Cardiac septum (tissue), 1 donor: ENCODE measurements around the gene GALNT1. TPM values are rescaled to one million over a fixed set of nuclear protein-coding genes. Genes with fewer than 3 reads are reported as not detected.
"Not testable (repeated sequence)": the region's sequence is repeated elsewhere in the genome, so short reads cannot be mapped to it uniquely, and the experiment has no call there.

ENCODE experiments used
- DNase-seq: peaks from one replicate; pipeline ENCODE4 v3.0.0-alpha.2; 2020; ENCODE audit warnings: low spot score
- intact Hi-C: fragments of 100-400 bp; cut with DNase I; formaldehyde crosslinking; loops from one replicate; pipeline ENCODE4 v1.14.0; 2022
- long read RNA-seq: library from polyadenylated mRNA; unstranded; transcript quantifications from one replicate; pipeline ENCODE4 v2.0.0, GENCODE V29; 2021
- total RNA-seq: library from RNA; stranded (reverse); fragmentation: NEBNext Ultra II Directional; extraction: Animal tissue kit (Norgen Biotek cat#: 25700); gene quantifications from one replicate; pipeline ENCODE4 v1.2.1, GENCODE V29; 2021
- donor health status: DM: no; HTN: no; CAD: no.

The GALNT1 gene
- 46.6 TPM for total RNA-seq
- long read RNA-seq, partial matches to known transcripts, result 7 of 72 reads
- long read RNA-seq, other reads (novel, unspliced or antisense), result 64 of 72 reads

DNA sequence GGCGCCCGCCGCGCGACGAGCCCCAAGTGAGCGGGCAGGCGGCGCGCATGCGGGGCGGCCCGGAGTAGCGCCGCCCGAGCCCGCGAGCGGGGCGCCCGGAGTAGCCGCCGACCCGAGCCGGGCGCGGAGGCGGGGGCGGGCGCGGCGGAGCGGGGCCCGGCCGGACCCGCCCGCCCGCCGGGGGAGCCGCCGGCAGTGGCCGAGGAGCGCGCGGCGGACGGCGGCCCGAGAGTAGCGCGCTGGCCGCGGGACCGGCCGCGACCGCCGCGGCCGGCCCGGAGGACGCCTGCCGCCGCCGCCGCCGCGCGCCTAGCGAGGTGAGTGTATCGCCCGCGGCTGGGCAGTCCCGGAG, at the start of gene GALNT1:
Gene GALNT1, plus strand, starts transcription at position 195 of the 352 bp plus-strand sequence. CDS start 72,923 bp downstream, outside the sequence.
- DNase-seq, result no peak
- intact Hi-C loops, result loop anchor here (2.0 to 10.0 kb wide), 4 partner anchors 35 to 546 kb away; partner anchors contain the start of genes ELP2, INO80C and SLC39A6

- intact Hi-C loops, result no loop called here
- DNase-seq, result no peak
These were observed 47.6 kb upstream of the GALNT1 start for GRCh38 chr18:35533916-35534405.

DNA sequence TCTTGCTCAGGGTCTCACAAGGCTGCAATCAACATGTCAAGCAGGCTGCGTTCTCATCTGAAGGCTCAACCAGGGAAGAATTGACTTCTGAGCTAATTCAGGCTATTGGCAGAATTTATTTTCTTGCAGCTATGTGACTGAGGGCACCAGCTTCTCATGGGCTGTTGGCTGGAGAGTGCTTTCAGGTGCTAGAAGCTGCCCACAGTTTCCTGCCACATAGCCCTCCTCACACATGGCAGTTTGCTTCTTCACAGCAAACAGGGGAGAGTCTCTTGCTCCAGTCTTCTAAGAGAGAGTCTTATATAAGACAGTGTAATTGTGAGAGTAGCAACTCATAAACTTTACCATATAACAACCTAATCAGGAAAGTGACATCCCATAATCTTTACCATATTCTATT, 46.2 kb upstream of the GALNT1 start:
- no peak for DNase-seq
- intact Hi-C loops, result no loop called here

DNA sequence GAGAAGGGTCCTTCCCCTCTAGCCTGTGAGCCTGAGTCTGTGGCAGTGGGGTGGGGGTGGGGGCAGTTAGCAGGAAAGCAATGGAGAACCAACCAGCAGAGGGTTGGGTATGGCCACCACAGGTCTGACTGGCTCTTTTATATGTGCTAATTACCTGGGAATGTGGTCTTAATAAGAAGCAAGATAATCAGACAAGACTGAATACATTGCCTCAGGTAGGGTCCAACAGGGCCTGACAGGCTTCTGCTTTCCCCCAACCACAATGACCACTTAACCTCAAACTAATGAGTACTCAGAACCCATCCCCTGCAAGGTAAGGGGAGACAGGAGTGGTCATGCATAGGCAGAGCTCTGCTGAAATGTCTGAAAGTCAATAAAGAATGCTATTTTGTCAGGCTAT, 39.2 kb upstream of the GALNT1 start:
- intact Hi-C loops, result no loop called here
- DNase-seq, result no peak

DNA sequence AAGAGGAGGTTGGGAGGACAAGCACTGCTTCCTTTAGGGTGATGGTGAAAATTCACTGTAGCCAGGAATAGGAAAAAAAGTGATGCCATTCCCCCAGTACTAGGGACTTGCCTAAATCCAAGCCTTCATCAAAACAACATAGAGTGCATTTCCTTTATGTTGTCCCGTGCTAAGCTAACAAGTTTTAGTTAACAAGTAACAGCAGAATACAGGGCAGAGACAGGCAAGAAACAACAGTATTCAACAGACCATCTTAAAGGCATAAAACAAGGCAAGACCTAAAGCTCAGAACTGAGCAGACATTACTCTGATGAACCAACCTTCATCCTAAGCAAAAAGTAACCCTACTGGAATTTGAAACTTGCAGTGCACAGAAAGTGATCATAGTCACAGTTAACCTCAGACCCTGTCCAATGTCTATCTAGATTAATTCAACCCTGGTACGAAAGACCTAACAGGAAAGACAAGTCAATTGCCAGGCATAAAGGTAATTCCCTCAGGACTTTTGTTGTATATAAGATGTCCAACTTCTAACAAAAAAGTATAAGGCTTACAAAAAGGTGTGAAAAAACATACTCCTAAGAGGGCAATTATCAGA, 34.4 kb upstream of the GALNT1 start:
- intact Hi-C loops, result no loop called here

GRCh38 chr18:35549564-35549963, 32.0 kb upstream of the GALNT1 start:
- DNase-seq, result no peak
- intact Hi-C loops, result no loop called here

More for the DNA sequence above, 34.4 kb upstream of the GALNT1 start:
- DNase-seq, result no peak

- DNase-seq, result no peak
- intact Hi-C loops, result no loop called here
These were observed 28.2 kb upstream of the GALNT1 start for GRCh38 chr18:35553300-35553699.

GRCh38 chr18:35555538-35555937, 26.0 kb upstream of the GALNT1 start:
- intact Hi-C loops, DNase-seq: not testable (repeated sequence)

- intact Hi-C loops, result no loop called here
- no peak for DNase-seq
These were observed 21.7 kb upstream of the GALNT1 start for GRCh38 chr18:35559867-35560266.

DNA sequence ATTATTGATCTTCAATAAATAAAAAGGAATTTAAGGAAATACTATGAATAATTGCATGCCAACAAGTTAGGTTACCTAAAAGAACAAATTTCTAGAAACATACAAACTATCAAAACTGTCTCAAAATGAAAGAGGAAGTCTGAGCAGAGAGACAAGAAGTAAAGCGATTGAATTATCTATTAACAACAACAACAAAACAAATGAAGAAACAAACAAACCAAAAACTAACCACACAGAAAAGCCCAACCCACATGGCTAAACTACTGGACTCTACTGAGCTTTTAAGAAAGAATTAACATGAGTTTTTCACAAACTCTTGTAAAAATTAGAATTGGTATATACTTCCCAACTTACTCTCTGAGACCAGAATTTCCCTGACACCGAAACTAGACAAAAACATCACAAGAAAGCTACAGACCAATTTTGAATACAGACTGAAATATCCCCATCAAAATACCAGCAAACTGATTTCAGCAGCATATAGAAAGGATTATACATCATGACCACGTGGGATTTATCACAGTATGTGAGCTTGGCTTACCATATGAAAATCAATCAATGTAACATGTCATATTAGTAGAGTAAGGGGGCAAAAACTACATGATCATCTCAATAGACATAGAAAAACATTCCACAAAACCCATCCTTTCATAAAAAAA, 16.6 kb upstream of the GALNT1 start:
- no peak for DNase-seq
- intact Hi-C loops, result no loop called here

- intact Hi-C loops, result no loop called here
- DNase-seq, result no peak
These were observed 15.5 kb upstream of the GALNT1 start for GRCh38 chr18:35566019-35566418.

GRCh38 chr18:35570182-35570581, 11.4 kb upstream of the GALNT1 start:
- intact Hi-C loops, result no loop called here
- no peak for DNase-seq

DNA sequence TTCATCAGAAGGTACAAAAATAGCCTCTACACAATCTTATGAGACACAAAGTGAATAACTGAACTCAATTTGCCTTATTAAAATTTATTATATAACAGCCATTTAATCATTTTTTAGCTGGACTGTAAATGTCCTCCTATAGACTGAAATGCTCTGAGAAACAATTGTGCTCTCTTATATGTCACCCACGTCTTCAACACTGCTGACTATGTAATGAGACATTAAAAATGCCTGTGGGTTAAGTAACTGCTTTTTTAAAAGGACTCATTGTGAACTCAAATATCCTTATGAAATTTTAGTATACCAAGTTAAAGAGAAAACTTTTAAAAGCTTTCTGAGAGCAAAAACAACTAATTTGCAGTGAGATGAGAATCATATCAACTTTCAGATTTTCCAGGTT, 10.4 kb upstream of the GALNT1 start:
- intact Hi-C loops, result no loop called here
- no peak for DNase-seq

GRCh38 chr18:35572644-35573043, 8.9 kb upstream of the GALNT1 start:
- no peak for DNase-seq
- intact Hi-C loops, result no loop called here

GRCh38 chr18:35573531-35573930, 8.0 kb upstream of the GALNT1 start:
- no peak for DNase-seq
- intact Hi-C loops, result no loop called here

GRCh38 chr18:35576240-35576845, 5.2 kb upstream of the GALNT1 start:
- intact Hi-C loops, DNase-seq: not testable (repeated sequence)

- intact Hi-C loops, result no loop called here
- no peak for DNase-seq
These were observed 4.3 kb upstream of the GALNT1 start for GRCh38 chr18:35577045-35577848.

DNA sequence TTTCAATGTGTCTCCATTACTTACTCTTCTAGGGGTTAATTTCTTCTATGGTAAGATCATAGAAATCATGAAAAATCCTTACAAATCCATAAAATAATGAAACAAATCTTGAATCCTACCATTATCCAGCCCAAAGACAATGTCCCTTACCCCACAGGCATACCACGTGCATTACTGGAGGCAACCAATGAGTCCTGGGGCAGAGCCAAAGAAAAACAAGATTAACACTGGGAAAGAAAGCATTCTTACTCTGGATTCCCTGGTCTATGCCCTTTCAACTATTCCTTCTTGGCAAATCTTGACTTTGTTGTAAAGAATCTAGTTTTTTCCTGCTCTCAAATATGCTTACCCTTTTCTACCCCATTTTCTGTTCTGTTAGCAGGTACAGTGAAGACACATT, 3.1 kb upstream of the GALNT1 start:
- no peak for DNase-seq
- intact Hi-C loops, result no loop called here

DNA sequence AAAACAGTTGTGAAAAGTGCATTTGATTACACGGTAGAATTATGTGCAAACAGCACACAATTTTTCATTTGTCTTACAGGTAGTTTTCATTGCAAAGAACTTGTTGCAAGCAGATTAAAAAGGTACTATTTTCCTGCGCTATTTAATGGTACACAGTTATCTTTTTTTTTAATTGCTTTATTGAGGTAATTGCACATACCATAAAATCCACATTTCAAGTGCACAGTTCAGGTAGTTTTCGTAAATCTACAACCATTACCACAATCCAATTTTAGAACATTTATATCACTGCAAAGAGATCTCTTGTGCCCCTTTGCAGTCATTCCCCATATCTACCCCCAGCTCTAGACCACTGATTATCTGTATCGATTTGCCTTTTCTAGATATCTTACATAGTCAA, 2.6 kb upstream of the GALNT1 start:
- no peak for DNase-seq
- intact Hi-C loops, result no loop called here
